PC-9 (cell line): ENCODE results near the gene PINLYP.

Experiments
- CTCF ChIP-seq: fragments of 200-600 bp; sonication (generic); conservative IDR thresholded peaks from 2 replicates; pipeline ENCODE4 v1.6.1; 2017; ENCODE audit warnings: mixed run types, antibody characterized with exemption, mild to moderate bottlenecking, moderate library complexity
- EZH2 ChIP-seq: fragments of 200-600 bp; sonication (generic); IDR thresholded peaks from 2 replicates; pipeline ENCODE4 v1.8.0; 2017; ENCODE audit warnings: antibody characterized with exemption, low read depth

GRCh38 chr19:43533546-43534304 lies 41.9 kb upstream of the PINLYP start:
- TF ChIP-seq CTCF (no peak), EZH2 (no peak)
